ENCODE data around the gene SGCD.

Gene SGCD

DNA sequence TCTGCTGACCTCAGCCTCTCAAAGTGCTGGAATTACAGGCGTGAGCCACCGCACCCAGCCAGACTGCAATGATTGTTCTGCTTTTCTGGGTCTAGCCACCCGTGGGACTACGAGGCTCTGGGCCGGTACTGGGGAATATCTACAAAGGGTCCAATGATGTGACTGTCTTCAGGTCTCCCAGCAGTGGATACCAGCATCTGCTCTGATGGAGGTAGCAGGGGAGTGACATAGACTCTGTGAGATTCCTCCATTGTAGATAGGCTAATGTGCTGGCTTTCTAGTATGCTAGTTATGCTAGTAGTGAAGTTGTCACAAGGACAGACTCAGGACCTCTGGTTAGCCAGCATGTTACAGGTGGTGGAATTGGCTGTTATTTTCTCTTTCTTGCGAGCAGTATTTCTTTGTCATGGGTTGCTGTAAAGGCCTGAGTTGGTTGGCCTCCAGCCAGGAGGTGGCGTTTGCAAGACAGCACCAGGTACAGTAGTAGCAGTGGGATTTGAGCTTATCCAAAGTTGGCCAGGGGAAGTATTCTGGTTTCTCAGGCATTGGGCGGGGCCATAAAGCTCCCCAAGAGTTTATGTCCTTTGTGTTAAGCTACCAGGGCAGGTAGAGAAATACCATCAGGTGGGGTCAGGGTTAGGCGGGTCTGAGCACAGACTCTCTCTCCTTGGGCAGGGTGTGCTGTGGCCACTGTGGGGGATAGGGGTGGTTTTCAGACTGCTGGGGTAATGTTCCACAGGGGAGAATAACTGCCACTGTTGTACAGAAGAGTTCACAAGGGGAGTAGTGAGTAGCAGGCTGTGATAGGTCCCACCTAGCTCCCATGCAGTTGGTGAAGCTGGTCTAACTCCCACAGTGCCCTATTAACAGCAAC lies 105.2 kb downstream of the SGCD start:
- peak in 1 of 2 experiments; percentile 41 for DNase-seq (ENCODE audit: low spot score in 2 of 2)
- Histone ChIP-seq H3K4me1 (peaks cover 8% of the 10 kb centered on the region), H3K4me3 (no peak overlapping the region), H3K27me3 (ENCODE audit: low read depth) (no peaks in the 10 kb centered on the region), H3K36me3 (replicated peaks) (no peaks in the 10 kb centered on the region), H3K9me3 (no peaks in the 10 kb centered on the region)
- in situ Hi-C loops (cut with MboI; ENCODE audit: low sequenced_read_pairs), result no loop called here

GRCh38 chr5:156432830-156433105 lies 105.8 kb downstream of the SGCD start:
- in situ Hi-C loops (cut with MboI; ENCODE audit: low sequenced_read_pairs), result no loop called here
- no peaks in the 10 kb centered on the region for H3K36me3 ChIP-seq (replicated peaks)
- no peak for DNase-seq (ENCODE audit: low spot score in 2 of 2)
- no peak overlapping the region for H3K4me3 ChIP-seq
- no peaks in the 10 kb centered on the region for H3K9me3 ChIP-seq
- H3K27me3 ChIP-seq (ENCODE audit: low read depth), result no peaks in the 10 kb centered on the region
- peaks cover 13% of the 10 kb centered on the region for H3K4me1 ChIP-seq

GRCh38 chr5:156434471-156434870 lies 107.5 kb downstream of the SGCD start:
- no peaks in the 10 kb centered on the region for H3K36me3 ChIP-seq (replicated peaks)
- H3K9me3 ChIP-seq, result no peaks in the 10 kb centered on the region
- H3K4me3 ChIP-seq, result no peak overlapping the region
- no peak for DNase-seq (ENCODE audit: low spot score in 2 of 2)
- in situ Hi-C loops (cut with MboI; ENCODE audit: low sequenced_read_pairs), result no loop called here
- H3K27me3 ChIP-seq (ENCODE audit: low read depth), result no peaks in the 10 kb centered on the region
- peaks cover 13% of the 10 kb centered on the region for H3K4me1 ChIP-seq

- Histone ChIP-seq H3K4me3 (no peak overlapping the region), H3K27me3 (ENCODE audit: low read depth) (no peaks in the 10 kb centered on the region), H3K9me3 (no peaks in the 10 kb centered on the region), H3K36me3 (replicated peaks) (no peaks in the 10 kb centered on the region), H3K4me1 (peaks cover 13% of the 10 kb centered on the region)
- in situ Hi-C loops (cut with MboI; ENCODE audit: low sequenced_read_pairs), result no loop called here
- DNase-seq (ENCODE audit: low spot score in 2 of 2), result no peak
Measured at GRCh38 chr5:156435101-156435500, 108.1 kb downstream of the SGCD start.

DNA sequence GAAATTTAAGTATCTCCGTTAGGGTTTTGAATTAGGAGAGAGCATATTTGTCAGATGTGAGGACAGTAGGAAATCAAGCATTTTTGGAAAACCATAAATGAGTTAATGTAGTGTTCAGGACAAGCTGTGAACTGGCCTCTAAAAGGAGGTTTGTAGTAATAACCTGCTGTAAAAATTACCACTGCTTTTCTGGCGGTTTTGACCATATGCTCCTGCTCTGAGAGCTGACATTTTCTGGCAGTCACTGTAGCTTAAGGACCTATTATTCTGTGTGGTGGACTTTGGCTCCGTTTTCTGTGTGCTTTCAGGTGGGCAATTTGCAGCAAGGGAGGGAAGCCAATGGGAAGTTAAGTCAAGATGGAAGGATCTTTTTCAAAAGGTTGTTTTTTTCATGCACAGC lies 111.1 kb downstream of the SGCD start:
- in situ Hi-C loops (cut with MboI; ENCODE audit: low sequenced_read_pairs), result no loop called here
- no peak for DNase-seq (ENCODE audit: low spot score in 2 of 2)
- H3K9me3 ChIP-seq, result no peaks in the 10 kb centered on the region

DNA sequence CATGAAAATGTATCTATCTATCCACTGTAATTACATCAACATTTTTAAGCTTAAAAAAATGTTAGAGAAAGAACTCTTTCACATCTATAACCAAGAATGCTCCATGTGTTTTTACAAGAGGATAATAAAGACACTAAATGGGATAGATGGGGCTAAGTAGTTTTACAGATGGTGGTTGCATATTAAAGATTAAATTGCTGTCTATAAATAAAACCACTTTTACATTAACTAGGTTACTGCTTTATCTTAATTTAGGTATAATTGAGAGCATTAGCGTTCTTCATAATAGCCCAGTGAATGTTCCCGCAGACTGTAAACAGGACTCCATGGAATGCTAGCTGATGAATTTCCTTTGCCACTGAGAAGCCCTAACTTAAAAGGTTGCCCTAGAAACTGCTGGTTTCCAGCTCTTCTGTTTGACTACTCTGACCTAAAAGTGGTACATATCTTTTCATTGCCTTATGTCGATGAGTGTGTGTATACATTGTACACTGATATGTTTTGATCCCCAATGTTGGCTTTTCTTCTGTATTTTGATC lies 117.9 kb downstream of the SGCD start:
- Histone ChIP-seq H3K4me1 (peaks cover 39% of the 10 kb centered on the region), H3K36me3 (replicated peaks) (no peaks in the 10 kb centered on the region), H3K27me3 (ENCODE audit: low read depth) (no peaks in the 10 kb centered on the region), H3K9me3 (no peaks in the 10 kb centered on the region), H3K4me3 (no peak overlapping the region)
- DNase-seq (ENCODE audit: low spot score in 2 of 2), result peak in 1 of 2 experiments; percentile 43
- in situ Hi-C loops (cut with MboI; ENCODE audit: low sequenced_read_pairs), result no loop called here

More for the DNA sequence above, 111.1 kb downstream of the SGCD start:
- Histone ChIP-seq H3K36me3 (replicated peaks) (no peaks in the 10 kb centered on the region), H3K4me3 (no peak overlapping the region), H3K27me3 (ENCODE audit: low read depth) (no peaks in the 10 kb centered on the region), H3K4me1 (peaks cover 13% of the 10 kb centered on the region)

GRCh38 chr5:156446526-156446925 lies 119.6 kb downstream of the SGCD start:
- Histone ChIP-seq H3K36me3 (replicated peaks) (no peaks in the 10 kb centered on the region), H3K4me3 (no peak overlapping the region), H3K27me3 (ENCODE audit: low read depth) (no peaks in the 10 kb centered on the region), H3K4me1 (peaks cover 46% of the 10 kb centered on the region), H3K9me3 (no peaks in the 10 kb centered on the region)
- in situ Hi-C loops (cut with MboI; ENCODE audit: low sequenced_read_pairs), result no loop called here
- peak; percentile 52 to 75 for DNase-seq (ENCODE audit: low spot score in 2 of 2)

DNA sequence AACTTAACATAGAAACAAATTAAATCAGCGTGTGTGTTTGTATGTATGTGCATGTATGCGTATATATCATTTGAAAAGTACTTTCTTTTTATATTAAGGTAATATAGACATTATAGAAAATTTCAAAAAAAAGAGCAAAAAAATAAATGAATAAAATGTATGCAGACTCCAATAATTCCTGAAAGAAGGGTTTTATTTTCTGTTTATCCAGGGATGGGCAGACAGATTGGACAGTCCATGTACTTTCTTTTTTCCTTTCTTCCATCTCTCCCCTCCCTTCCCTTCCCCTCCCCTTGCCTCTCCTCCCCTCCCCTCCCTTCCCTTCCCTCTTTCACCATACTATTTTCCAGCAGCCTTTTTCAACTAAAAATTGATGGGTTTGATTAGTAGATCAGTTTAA lies 123.8 kb downstream of the SGCD start:
- in situ Hi-C loops (cut with MboI; ENCODE audit: low sequenced_read_pairs), result no loop called here
- no peaks in the 10 kb centered on the region for H3K9me3 ChIP-seq
- DNase-seq (ENCODE audit: low spot score in 2 of 2), result no peak
- peaks cover 33% of the 10 kb centered on the region for H3K4me1 ChIP-seq
- H3K4me3 ChIP-seq, result no peak overlapping the region
- H3K36me3 ChIP-seq (replicated peaks), result no peaks in the 10 kb centered on the region; the same call in 1 of the 2 replicates
- H3K27me3 ChIP-seq (ENCODE audit: low read depth), result no peaks in the 10 kb centered on the region

DNA sequence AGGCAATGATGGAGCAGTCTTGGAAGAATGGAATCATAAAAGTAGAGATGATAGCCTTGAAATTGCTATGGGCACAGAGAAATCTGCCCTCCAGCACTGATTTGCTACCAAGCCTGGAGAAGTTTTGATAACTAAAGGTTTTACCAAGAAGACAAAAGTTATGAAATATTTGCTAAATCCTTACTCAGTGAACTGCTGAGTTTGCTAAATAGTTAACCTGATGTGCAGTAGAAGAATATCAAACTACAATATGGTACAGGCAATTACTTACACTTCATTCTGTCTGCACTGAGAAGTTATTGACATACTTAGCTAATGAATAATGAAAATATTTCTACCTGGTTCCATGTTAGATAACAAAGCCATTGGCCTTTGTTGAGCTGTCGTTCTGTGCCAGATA lies 124.5 kb downstream of the SGCD start:
- no peak for DNase-seq (ENCODE audit: low spot score in 2 of 2)
- in situ Hi-C loops (cut with MboI; ENCODE audit: low sequenced_read_pairs), result no loop called here
- Histone ChIP-seq H3K9me3 (no peaks in the 10 kb centered on the region), H3K36me3 (replicated peaks) (no peaks in the 10 kb centered on the region; the same call in 1 of the 2 replicates), H3K4me1 (peaks cover 30% of the 10 kb centered on the region), H3K27me3 (ENCODE audit: low read depth) (no peaks in the 10 kb centered on the region), H3K4me3 (no peak overlapping the region)

DNA sequence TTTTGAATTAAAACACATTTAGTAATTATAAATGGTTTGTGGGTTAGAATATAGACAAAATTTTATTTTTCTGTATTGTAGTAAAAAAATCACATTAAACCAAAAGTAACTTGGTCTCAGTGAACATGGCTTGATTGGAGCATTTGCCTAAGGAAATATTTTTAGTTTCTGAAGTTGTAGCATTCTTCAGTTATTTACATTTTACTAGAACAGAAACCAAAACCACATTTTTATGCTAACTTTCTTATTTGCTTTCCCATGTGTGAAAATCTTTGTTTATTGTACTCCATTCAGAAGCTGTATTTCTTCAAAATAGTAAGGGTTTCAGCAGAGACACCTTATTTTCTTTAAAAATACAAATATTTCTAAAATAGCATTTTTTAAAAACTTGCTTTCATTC lies 129.9 kb downstream of the SGCD start:
- DNase-seq (ENCODE audit: low spot score in 2 of 2), result no peak
- H3K4me1 ChIP-seq, result peaks cover 34% of the 10 kb centered on the region
- in situ Hi-C loops (cut with MboI; ENCODE audit: low sequenced_read_pairs), result no loop called here

GRCh38 chr5:156459812-156460385 lies 132.9 kb downstream of the SGCD start:
- H3K4me1 ChIP-seq, result peaks cover 37% of the 10 kb centered on the region
- H3K36me3 ChIP-seq (replicated peaks), result no peaks in the 10 kb centered on the region
- H3K4me3 ChIP-seq, result no peak overlapping the region
- in situ Hi-C loops (cut with MboI; ENCODE audit: low sequenced_read_pairs), result no loop called here
- no peaks in the 10 kb centered on the region for H3K9me3 ChIP-seq
- no peak for DNase-seq (ENCODE audit: low spot score in 2 of 2)
- no peaks in the 10 kb centered on the region for H3K27me3 ChIP-seq (ENCODE audit: low read depth)

More for the DNA sequence above, 129.9 kb downstream of the SGCD start:
- H3K27me3 ChIP-seq (ENCODE audit: low read depth), result no peaks in the 10 kb centered on the region
- H3K36me3 ChIP-seq (replicated peaks), result no peaks in the 10 kb centered on the region; the same call in 1 of the 2 replicates
- H3K4me3 ChIP-seq, result no peak overlapping the region
- H3K9me3 ChIP-seq, result no peaks in the 10 kb centered on the region

DNA sequence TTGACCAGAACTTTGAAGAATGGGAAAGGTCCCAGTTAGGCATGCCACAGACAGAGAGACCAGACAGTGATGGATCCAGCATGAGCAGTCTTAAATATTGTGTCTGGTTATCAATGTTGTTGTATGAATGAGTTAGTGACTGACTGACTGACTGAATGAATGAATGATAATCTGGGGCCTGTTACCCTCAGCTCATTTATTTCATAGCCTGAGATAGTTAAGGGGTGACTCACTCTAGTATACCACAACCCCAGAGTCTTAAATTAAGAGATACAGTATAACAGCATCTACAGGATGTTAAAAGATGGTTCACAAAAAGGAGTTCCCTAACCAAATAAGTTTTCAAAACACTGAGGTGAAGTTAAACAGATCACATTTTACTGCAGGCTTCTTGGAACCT lies 133.5 kb downstream of the SGCD start:
- Histone ChIP-seq H3K4me1 (peaks cover 37% of the 10 kb centered on the region), H3K9me3 (no peaks in the 10 kb centered on the region), H3K36me3 (replicated peaks) (no peaks in the 10 kb centered on the region), H3K4me3 (no peak overlapping the region), H3K27me3 (ENCODE audit: low read depth) (no peaks in the 10 kb centered on the region)
- DNase-seq (ENCODE audit: low spot score in 2 of 2), result no peak
- in situ Hi-C loops (cut with MboI; ENCODE audit: low sequenced_read_pairs), result no loop called here

- Histone ChIP-seq H3K4me1 (peaks cover 10% of the 10 kb centered on the region), H3K9me3 (no peaks in the 10 kb centered on the region), H3K4me3 (no peak overlapping the region), H3K36me3 (replicated peaks) (no peaks in the 10 kb centered on the region), H3K27me3 (ENCODE audit: low read depth) (no peaks in the 10 kb centered on the region)
- in situ Hi-C loops (cut with MboI; ENCODE audit: low sequenced_read_pairs), result no loop called here
- no peak for DNase-seq (ENCODE audit: low spot score in 2 of 2)
Measured at GRCh38 chr5:156466871-156467270, 139.9 kb downstream of the SGCD start.

GRCh38 chr5:156469636-156470035 lies 142.7 kb downstream of the SGCD start:
- in situ Hi-C loops (cut with MboI; ENCODE audit: low sequenced_read_pairs), result no loop called here
- DNase-seq (ENCODE audit: low spot score in 2 of 2), result no peak
- Histone ChIP-seq H3K36me3 (replicated peaks) (no peaks in the 10 kb centered on the region), H3K9me3 (no peaks in the 10 kb centered on the region), H3K4me1 (peaks cover 15% of the 10 kb centered on the region), H3K27me3 (ENCODE audit: low read depth) (no peaks in the 10 kb centered on the region), H3K4me3 (no peak overlapping the region)
